GM06990 (cell line): ENCODE data around the gene POTEG.
"Not testable (repeated sequence)": the region's sequence is repeated elsewhere in the genome, so short reads cannot be mapped to it uniquely, and the experiment has no call there.

Experiments used
- DNase-seq: peaks from one replicate; pipeline ENCODE4 v3.0.0-alpha.2; 2011; ENCODE audit not compliant: insufficient read length; ENCODE audit errors: extremely low read depth
- H3K27me3 ChIP-seq: replicated peaks from 2 replicates; pipeline ENCODE4 v1.6.0; 2011; ENCODE audit warnings: low read length; ENCODE audit not compliant: control insufficient read depth, insufficient read depth
- H3K36me3 ChIP-seq: 2 replicates; pipeline ENCODE4 v1.5.1; 2011; ENCODE audit warnings: low read length; ENCODE audit not compliant: control insufficient read depth, insufficient read depth
- H3K4me3 ChIP-seq: replicated peaks from 2 replicates; pipeline ENCODE4 v1.5.1; 2011; ENCODE audit warnings: low read depth, mild to moderate bottlenecking, control low read depth, low read length

Gene POTEG

DNA sequence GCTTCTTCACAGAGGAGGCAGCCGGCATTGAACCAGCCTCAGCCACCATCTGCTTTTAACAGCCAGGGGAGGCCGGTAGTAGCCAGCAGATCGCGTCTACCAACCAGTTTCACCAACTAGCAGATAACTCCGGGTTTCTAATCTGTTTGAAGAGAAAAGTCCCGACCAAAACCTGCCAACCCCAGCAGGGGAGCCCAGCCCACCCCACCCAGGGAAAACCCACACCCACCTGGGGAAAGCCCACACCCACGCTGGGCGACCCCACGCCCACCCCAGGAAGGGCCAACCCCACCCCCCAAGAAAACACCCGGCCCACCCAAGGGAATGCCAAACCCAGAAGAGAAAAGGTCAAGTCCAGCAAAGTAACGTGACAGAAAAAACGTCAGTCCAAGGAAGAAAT, at the start of gene POTEG:
Gene POTEG (minus strand): TSS at position 101 of the 400 bp plus-strand sequence. CDS start 52 bp downstream, at position 49.
- not testable (repeated sequence) for H3K4me3 ChIP-seq, H3K27me3 ChIP-seq, DNase-seq, H3K36me3 ChIP-seq

DNA sequence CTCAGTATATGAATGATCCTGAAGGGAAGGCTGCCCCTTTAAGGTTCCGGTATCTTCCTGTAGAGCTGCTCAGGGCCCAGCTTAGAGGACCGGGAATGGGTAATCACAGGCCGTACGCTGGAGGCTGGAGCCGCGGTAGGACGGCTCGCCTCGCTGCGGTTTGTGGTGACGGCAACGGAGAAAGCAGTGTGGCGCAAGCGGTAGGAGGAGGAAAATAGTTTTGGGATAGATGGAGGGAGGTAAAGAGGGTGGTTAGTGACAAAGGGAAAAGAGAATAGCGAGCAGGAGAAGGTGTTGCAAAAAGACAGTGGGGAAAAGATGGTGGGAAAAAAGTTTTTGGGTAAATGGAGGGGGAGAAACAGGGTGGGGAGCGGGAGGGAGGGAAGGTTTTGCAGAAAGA, 48.0 kb upstream of the POTEG start:
- H3K36me3 ChIP-seq, DNase-seq, H3K27me3 ChIP-seq, H3K4me3 ChIP-seq: not testable (repeated sequence)

DNA sequence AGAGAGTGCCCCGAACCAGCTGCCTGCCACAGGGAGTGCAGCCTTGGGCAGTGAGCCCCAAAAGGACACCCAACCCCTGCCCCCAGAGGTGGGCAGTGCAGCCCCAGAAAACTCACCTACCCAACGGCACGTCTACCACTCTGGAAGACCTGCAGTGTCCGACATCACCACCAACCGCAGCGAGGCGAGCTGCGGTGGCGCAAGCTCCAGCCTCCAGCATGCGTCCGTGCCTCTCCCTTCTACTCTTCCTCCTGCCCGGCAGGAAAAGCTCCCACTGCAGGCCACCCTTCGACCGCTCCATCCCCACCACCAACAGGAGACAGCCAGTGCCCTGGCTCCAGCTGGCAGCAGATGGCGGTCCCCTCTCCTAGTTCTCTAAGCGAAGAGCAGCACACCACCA, 47.3 kb upstream of the POTEG start:
- DNase-seq, H3K27me3 ChIP-seq, H3K36me3 ChIP-seq, H3K4me3 ChIP-seq: not testable (repeated sequence)

DNA sequence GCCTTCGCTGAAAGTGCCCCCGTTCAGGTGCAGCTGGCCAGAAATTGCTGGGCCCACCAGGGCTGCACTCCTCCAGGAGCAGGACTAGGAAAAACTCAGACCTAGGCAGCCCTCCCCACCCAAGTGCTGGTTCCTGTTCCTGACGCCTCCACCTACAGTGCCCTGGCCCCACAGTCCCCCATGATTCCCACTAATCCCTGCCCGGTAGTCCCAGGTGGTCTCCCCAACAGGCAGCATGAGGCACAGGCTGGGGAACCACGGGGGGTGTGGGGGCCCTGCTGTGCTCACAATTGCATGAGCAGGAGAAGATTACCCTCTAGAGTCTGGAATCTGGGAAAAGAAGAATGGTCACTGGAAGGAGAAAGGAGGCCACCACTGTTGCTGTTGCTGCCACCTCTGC, 46.4 kb upstream of the POTEG start:
- H3K36me3 ChIP-seq, H3K4me3 ChIP-seq, DNase-seq, H3K27me3 ChIP-seq: not testable (repeated sequence)

DNA sequence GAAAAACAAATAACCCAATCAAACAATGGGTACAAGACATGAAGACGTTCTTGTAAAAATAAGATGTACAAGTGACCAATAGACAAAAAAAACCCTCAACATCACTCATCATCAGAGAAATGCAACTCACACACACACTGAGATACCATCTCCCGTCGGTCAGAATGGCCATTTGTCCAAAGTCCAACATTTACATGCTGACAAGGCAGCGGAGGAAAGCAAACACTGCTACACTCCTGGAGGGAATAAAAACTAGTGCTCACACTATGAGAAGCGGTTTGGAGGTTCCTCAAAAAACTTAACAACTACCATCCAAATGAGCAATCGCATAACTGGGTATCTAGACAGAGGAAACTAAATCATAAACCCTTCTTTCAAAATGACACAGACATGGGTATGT, 11.6 kb upstream of the POTEG start:
- not testable (repeated sequence) for H3K27me3 ChIP-seq, H3K4me3 ChIP-seq, H3K36me3 ChIP-seq, DNase-seq

DNA sequence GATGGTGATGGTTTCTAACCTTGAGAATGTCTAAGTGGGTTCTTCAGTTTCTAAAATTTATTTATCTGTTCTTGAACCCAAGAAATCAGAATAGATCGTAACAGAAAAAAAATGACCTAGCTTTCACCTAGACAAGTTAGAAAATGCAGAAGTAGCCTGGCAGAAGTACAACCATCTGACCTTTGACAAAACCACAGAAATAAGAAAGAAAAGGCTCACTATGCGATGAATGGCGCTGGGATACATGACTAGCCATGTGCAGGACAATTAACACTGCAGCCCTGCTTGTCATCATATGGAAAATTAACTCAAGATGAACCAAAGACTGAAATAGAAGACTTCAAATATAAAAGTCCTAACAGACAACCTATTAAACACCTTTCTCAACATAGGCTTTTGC, 5.7 kb upstream of the POTEG start:
- not testable (repeated sequence) for DNase-seq, H3K36me3 ChIP-seq, H3K4me3 ChIP-seq, H3K27me3 ChIP-seq

DNA sequence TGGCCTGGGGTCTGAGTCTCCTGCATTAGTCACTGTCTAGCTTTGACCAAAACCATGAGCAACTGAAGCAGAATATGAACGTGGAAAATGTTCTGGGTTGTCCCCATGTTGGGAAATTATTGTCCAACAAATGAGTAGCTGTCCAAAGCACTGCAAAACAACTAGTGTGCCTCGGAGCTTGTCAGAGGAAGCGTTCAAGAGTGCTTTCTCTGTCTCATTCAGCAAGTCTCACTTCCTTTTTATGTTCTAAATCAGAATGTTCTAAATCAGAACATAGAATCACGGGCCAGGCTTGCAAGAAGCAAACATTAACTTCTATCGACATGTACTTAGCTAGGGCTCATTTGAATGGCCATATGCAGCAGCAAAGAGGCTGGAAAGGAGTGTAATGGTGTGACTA, 5.1 kb upstream of the POTEG start:
- not testable (repeated sequence) for H3K4me3 ChIP-seq, H3K36me3 ChIP-seq, H3K27me3 ChIP-seq, DNase-seq

DNA sequence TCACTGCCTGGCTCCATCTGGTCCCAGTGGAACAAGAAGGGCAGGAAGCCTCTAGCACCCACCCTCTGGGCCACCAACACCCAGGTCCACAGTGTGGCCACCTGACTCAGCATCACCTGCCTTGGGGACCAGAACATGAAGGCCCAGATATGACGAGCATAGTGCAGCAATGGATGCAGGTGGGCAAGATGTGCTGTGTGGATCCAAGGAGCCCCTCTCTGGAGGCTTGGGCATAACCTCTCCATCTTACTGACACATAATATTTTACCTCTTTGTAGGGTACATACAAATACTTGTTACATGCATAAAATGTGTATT, 2.9 kb upstream of the POTEG start:
- H3K4me3 ChIP-seq, H3K27me3 ChIP-seq, DNase-seq, H3K36me3 ChIP-seq: not testable (repeated sequence)

DNA sequence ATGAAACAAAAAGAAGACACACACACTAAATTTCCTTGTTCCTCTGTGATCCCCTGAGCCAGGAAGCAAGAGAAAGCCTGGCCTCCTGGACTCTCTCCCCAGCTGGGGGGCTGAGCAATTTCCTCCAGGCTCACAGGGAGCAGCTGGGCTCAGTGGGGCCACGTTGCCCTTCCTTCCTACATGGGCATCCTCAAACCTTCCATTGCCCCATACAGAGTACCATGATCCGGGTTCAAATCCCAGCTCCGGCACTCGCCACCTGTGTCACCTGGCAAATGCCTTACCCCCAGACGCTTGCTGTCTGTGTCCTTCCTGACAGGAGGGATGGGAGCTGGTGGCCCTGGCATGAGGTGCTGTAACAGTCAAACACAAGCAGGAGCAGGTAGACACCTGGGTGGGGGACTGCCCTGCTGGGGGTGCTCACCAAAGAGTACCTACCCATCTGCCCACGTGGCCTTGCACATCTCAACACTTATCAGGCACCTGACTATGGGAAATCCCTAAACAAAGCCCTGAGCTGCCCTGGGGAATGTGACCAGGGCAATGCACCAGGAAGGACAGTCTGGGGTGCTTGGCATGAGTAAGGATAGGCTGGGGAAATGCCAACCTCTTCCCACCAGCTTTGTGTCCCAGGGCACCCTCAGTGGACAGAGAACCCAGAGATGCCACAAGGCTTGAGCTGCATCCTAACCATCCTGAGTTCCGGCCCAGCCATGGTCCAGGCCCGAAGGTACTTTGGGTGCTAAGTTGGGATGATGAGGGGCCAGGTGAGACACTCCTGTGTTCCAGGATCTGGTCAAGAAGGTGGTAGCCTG, 2.4 kb upstream of the POTEG start:
- not testable (repeated sequence) for DNase-seq, H3K4me3 ChIP-seq, H3K36me3 ChIP-seq, H3K27me3 ChIP-seq

DNA sequence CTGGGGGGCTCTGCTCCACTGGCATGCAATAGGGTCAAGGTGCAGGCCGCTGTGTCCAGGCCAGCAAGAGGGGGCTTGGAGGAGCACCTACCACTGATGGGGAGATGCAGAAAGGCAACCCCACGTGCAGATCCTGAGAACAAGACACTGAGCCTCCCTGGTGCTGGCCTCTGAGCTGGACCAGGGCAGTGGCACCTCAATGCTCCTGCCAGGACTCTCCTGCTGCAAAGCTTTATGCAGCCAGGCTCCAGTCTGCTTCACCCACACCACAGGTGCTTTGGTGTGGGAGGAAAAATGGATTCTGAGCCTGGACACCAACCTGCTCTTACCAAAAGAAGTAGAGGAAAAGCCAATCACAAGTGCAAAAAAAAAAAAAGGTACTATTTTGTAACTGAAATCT, 1.7 kb upstream of the POTEG start:
- not testable (repeated sequence) for H3K36me3 ChIP-seq, DNase-seq, H3K4me3 ChIP-seq, H3K27me3 ChIP-seq

DNA sequence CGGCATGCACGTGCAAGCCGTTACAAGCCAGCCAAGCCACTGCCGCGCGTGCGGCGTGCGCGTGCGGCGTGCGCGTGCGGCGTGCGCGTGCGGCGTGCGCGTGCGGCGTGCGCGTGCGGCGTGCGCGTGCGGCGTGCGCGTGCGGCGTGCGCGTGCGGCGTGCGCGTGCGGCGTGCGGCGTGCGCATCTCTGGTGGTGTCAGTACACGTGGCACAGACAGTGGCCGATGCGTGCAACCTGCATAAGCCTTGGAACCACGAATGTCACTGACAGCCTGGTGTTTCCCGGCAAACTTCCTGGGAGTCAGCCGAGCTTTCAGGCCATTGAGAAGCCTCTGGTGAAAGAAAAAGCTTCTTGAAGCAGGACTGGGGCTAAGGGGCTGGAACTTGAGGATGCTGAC, 750 bp upstream of the POTEG start:
- H3K27me3 ChIP-seq, H3K36me3 ChIP-seq, DNase-seq: not testable (repeated sequence)

DNA sequence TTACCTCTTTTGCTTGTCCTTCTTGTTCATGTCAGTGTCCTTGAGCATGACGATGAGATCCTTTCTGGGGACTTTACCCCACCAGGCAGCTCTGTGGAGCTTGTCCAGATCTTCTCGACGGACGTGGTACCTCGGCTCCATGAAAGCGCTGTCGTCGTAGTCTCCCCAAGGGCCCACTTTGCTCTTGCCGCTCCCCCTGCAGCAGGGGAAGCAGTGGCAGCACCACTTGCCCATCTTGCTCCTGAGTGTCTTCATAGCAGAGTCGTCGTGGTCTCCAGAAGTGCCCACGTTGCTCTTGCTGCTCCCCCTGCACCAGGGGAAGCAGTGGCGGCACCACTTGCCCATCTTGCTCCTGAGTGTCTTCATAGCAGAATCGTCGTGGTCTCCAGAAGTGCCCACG, 376 bp downstream of the POTEG start:
- not testable (repeated sequence) for H3K27me3 ChIP-seq, H3K36me3 ChIP-seq, DNase-seq

More for the DNA sequence above, 750 bp upstream of the POTEG start:
- H3K4me3 ChIP-seq: not testable (repeated sequence)

DNA sequence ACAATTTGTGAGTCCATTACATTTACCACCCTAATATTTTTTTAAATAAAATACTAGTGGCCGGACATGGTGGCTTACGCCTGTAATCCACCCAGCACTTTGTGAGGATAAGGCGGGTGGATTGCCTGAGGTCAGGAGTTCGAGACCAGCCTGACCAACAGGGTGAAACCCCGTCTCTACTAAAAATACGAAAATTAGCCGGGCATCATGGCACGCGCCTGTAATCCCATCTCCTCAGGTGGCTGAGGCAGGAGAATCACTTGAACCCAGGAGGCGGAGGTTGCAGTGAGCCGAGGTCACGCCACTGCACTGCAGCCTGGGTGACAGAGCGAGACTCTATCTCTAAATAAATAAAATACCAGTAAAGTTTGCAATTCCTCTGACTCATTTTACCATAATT, 25.6 kb downstream of the POTEG start:
- not testable (repeated sequence) for H3K27me3 ChIP-seq, DNase-seq, H3K36me3 ChIP-seq, H3K4me3 ChIP-seq

More for the DNA sequence above, 376 bp downstream of the POTEG start:
- not testable (repeated sequence) for H3K4me3 ChIP-seq

DNA sequence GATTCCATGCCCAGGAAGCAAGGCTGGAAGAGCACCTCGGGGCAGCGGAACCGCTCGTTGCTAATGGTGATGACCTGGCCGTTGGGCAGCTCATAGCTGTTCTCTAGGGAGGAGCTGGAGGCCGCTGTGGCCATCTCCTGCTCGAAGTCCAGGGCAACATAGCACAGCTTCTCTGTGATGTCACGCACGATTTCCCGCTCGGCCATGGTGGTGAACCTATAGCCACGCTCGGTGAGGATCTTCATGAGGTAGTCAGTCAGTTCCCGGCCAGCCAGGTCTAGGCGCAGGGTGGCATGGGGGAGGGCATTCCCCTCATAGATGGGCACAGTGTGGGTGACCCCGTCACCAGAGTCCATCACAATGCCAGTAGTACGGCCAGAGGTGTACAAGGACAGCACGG, 32.0 kb downstream of the POTEG start:
- H3K4me3 ChIP-seq, H3K27me3 ChIP-seq, H3K36me3 ChIP-seq, DNase-seq: not testable (repeated sequence)

DNA sequence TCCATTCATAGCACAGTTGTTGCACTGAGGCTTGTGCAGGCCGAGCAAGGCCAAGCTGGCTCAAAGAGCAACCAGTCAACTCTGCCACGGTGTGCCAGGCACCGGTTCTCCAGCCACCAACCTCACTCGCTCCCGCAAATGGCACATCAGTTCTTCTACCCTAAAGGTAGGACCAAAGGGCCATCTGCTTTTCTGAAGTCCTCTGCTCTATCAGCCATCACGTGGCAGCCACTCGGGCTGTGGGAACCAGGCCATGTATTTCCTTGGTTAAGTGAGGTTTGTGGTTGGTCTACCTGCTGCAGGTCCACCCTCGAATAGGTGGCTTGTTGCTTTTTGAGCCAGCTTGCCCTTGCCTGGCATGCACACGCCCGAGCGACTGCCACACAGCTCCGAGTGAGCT, 39.4 kb downstream of the POTEG start:
- not testable (repeated sequence) for DNase-seq, H3K27me3 ChIP-seq, H3K4me3 ChIP-seq, H3K36me3 ChIP-seq
